RWPE1 (cell line): ENCODE measurements around the gene C2orf76.

Experiments used
- CTCF ChIA-PET: fragments of 350-600 bp; sonication (Branson Sonifier 250); formaldehyde crosslinking; extraction: SDS; loops from one replicate; lab custom pipeline; 2021; lab: Yijun Ruan, JAX
- POLR2A ChIA-PET: fragments of 400-600 bp; formaldehyde crosslinking; extraction: SDS; loops from one replicate; lab custom pipeline; 2020; ENCODE audit warnings: antibody characterized with exemption; ENCODE audit not compliant: low non-redundant PET; lab: Yijun Ruan, JAX
- DNase-seq: peaks from one replicate; pipeline ENCODE4 v3.0.0; 2012; ENCODE audit warnings: low spot score
- H3K27ac ChIP-seq: fragments of 450-650 bp; 2 replicates; pipeline ENCODE4 v1.5.1; 2017
- TF ChIP-seq, protein P1 (sequence below): fragments of 450-650 bp; conservative IDR thresholded peaks from 2 replicates; pipeline ENCODE4 v1.5.1; 2017; ENCODE audit warnings: low read depth, mild to moderate bottlenecking

C2orf76 gene

DNA sequence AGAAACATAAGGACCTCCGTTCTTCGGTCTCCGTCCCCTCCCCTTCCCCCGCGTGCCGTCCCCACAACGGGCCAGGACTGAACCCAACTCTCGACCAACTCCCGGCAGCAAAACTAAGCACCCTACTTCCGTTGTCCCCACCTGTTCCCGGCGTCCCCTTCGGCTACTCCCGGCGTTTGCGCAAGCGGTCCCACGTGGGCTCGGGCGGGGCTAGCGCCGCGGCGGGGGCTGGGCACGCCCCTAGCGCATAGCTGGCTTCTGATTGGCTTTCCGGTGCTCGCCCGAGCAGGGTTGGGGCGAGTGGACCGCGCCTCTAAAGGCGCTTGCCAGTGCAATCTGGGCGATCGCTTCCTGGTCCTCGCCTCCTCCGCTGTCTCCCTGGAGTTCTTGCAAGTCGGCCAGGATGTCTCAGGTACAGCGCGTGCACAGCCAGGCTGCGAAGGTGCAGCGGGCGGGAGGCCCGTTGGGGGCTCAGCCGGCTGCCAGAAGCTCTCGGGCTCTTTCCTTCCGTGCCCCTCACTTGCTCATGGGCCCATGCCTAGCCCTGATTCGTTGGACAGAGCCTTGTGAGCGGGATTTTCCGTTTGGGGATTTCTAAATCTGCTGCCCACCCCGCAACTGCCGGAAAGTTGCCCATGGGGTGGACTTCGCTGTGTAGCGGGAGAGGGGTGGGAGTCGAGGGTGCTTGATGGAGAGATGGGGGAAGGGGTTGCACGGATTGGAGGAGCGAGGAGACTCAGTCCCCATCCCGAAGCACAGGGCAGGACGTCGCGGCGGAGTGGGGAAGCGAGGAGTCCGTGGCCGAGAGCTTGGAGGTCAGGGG, at the start of gene C2orf76, which contains the start of gene DBI:
Gene C2orf76, minus strand, starts transcription at position 186 of the 823 bp plus-strand sequence. CDS start 26,875 bp downstream, outside the sequence.
Gene DBI, plus strand, starts transcription at position 329 of the 823 bp plus-strand sequence. Its CDS starts 75 bp downstream, at position 404.
- TF ChIP-seq, protein P1, sequence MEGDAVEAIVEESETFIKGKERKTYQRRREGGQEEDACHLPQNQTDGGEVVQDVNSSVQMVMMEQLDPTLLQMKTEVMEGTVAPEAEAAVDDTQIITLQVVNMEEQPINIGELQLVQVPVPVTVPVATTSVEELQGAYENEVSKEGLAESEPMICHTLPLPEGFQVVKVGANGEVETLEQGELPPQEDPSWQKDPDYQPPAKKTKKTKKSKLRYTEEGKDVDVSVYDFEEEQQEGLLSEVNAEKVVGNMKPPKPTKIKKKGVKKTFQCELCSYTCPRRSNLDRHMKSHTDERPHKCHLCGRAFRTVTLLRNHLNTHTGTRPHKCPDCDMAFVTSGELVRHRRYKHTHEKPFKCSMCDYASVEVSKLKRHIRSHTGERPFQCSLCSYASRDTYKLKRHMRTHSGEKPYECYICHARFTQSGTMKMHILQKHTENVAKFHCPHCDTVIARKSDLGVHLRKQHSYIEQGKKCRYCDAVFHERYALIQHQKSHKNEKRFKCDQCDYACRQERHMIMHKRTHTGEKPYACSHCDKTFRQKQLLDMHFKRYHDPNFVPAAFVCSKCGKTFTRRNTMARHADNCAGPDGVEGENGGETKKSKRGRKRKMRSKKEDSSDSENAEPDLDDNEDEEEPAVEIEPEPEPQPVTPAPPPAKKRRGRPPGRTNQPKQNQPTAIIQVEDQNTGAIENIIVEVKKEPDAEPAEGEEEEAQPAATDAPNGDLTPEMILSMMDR, result no peak
- peak within 1 kb of the TSS; percentile 82 for H3K27ac ChIP-seq
- ChIA-PET POLR2A (interaction anchor here (1.0 kb wide), 1 partner anchor 15 kb away, joined by 3 read pairs; no protein-coding TSS in a partner anchor), CTCF (no interaction called here)
- peak; percentile 98 for DNase-seq

DNA sequence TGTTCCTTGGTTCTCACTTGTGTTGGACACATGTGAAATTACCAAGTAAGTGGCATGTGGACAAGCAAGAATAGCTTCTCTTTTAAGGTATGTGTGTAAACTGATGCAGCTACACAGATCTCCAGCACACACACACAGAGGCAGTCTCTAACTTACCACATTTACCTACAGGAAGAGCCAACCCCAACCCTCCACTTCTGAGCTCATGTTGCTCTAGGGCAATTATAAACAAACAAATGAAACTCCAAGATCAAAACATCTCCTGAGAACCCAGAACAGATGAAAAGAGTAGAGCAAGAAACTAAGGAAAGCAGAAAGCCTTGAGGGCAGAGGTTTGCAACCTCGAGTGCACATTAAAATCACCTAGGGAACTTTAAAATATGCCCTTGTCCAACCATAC, 49.0 kb upstream of the C2orf76 start:
- H3K27ac ChIP-seq, result no peak overlapping the region
- DNase-seq, result no peak
- TF ChIP-seq, protein P1, result no peak
- ChIA-PET CTCF (interaction anchor here (0.6 kb wide), 1 partner anchor 797 kb away, joined by 3 read pairs; no protein-coding TSS in a partner anchor), POLR2A (no interaction called here)

DNA sequence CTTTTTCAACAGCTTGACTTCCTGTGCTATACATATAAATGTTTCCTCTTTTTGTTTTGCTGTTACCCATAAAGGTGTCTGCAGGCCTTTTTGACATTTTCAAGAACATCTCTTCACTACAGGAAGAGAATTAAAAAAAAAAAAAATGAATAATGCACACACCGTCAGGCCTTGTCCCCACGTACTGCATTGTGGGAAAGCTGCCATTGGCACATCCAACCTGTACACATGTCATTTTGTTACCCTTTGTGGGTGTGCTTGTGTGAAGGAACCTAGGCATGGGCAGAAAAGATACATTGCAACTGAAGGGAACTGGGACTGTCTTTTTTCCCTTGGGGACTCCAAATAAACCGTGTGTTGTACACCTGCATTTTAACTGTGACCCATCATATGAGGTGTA, 48.3 kb upstream of the C2orf76 start:
- POLR2A ChIA-PET, result no interaction called here
- CTCF ChIA-PET, result interaction anchor here (1.8 kb wide), 1 partner anchor 61 kb away, joined by 6 read pairs; no protein-coding TSS in a partner anchor
- no peak for DNase-seq
- TF ChIP-seq, protein P1, result no peak
- H3K27ac ChIP-seq, result no peak overlapping the region

DNA sequence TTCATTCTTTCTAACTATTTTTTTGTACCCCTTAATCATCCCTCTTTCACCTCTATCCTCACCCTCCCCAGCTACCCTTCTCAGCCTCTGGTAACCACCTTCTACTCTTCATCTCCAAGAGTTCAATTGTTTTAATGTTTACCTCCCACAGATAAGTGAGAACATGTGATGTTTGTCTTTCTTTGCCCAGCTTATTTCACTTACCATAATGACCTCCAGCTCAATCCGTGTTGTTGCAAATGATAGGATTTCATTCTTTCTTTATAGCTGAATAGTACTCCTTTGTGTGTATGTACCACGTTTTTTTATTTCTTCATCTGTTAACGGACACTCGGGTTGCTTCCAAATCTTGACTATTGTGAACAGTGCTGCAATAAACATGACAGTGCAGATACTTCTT, 42.9 kb upstream of the C2orf76 start:
- DNase-seq, result no peak
- CTCF ChIA-PET, result interaction anchor here (0.7 to 1.2 kb wide), 2 partner anchors 67 to 81 kb away, joined by 4 to 7 read pairs; no protein-coding TSS in a partner anchor
- POLR2A ChIA-PET, result no interaction called here
- H3K27ac ChIP-seq, result no peak overlapping the region
- TF ChIP-seq, protein P1, result no peak

DNA sequence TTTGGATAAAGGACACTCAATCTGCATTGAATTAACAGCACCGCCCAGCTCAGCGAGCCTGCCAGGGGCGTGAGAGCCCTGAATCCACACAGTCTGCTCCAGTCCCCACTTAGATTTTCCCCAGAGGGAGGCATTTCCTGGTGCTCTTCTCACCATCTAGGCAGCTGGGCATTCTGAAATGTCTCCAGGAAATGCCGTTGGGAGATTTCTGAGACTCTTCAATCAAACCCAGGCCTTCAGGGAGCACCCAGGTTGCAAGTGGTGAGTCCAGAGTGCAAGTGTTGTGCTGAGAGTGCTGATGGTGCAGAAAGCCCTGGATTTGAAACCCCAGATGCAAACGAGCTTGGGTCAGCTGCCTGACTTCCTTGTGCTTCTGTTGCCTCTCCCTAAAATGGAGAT, 41.6 kb upstream of the C2orf76 start:
- DNase-seq, result no peak
- TF ChIP-seq, protein P1, result no peak
- ChIA-PET POLR2A (no interaction called here), CTCF (interaction anchor here (0.6 to 1.2 kb wide), 8 partner anchors 16 to 1361 kb away, joined by 3 to 4 read pairs (median 3); no protein-coding TSS in a partner anchor)
- no peak overlapping the region for H3K27ac ChIP-seq

DNA sequence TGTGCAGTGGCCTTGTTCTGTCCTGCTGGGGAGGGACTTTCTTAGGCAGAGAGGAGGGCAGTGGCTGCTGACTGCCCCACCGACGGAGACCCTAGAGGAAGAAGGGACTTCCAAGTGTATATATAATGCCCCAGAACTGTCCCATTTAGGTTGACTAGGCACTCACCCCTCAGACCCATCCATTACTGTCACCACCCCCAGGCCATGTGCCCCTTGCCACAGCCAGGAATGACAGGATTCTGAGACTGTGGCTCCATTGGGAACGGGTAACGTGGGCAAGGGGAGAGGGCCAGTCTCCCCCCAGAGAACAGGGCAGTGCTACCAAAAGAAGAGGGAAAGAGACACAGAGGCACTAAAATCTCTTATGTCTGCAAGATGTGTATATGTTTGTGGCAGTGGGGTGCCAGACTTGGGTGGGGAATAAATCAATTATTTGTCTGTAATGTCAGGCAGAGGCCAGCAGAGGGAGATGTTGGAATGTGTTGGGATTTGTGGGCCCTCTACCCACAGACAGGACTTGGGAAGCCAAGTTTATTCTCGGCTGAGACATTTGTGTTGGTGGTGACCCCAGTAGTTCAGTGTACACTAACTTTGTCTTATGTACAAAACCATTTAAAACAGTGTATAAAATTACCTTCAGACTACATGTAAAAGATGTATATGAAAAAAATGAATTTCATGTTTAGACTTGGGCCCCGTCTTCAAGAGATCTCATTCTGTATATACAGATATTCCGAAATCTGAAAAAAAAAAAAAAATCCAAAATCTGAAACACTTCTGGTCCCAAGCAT, 41.0 kb upstream of the C2orf76 start:
- TF ChIP-seq, protein P1, result peak; percentile 86
- POLR2A ChIA-PET, result no interaction called here
- no peak overlapping the region for H3K27ac ChIP-seq
- peak; percentile 76 for DNase-seq
- CTCF ChIA-PET, result interaction anchor here (0.6 to 1.2 kb wide), 6 partner anchors 16 to 1361 kb away, joined by 3 to 4 read pairs (median 3); no protein-coding TSS in a partner anchor
